ENCODE measurements around the gene HBB. TPM values are rescaled to one million over a fixed set of nuclear protein-coding genes. Genes with fewer than 3 reads are reported as not detected.

HBB gene
- total RNA-seq, 1 experiment from 2014 or later, result not detected

DNA sequence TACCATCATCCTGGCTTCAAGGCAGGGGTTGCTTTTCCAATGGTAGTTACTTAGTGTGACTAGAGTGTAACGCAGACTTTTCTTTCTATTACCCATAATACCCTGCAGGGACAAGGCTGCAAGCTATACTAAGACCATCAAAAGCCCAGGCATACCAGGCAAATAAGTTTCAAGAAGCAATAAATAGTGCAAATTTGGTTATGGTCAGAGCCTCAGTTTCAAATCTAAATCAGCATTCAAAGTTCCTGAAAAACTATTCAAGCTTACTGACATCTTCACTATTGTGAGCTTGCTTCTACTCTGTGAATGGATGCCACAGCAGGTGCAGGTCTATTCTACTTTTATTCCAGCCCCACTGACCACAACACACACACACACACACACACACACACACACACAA is 2.5 kb upstream of the HBB start:
- H3K27me3 Mint-ChIP-seq (ENCODE audit: low read depth), result no peaks in the 10 kb centered on the region
- Histone ChIP-seq H3K4ac (ENCODE audit: low read depth, low read length) (no peak overlapping the region), H3K9me3 (ENCODE audit: control insufficient read depth, low read depth, low read length) (no peaks in the 10 kb centered on the region), H3K18ac (ENCODE audit: insufficient read length, low read depth, low read length) (no peak overlapping the region), H2AK5ac (ENCODE audit: insufficient read length, low read length) (no peak overlapping the region), H3K23ac (ENCODE audit: insufficient read length, low read depth, low read length) (no peak overlapping the region), H3K56ac (ENCODE audit: insufficient read length, low read depth, low read length) (no peak overlapping the region), H2BK15ac (ENCODE audit: low read depth, low read length) (no peak overlapping the region), H2AFZ (ENCODE audit: low read length) (no peak overlapping the region), H2BK20ac (ENCODE audit: low read depth, low read length, poor library complexity, severe bottlenecking) (no peak overlapping the region), H3T11ph (ENCODE audit: low read length) (no peak overlapping the region), H2BK120ac (ENCODE audit: low read depth, low read length, poor library complexity, severe bottlenecking) (no peak overlapping the region), H4K20me1 (ENCODE audit: control insufficient read depth, insufficient read depth, insufficient read length) (no peaks in the 10 kb centered on the region), H3K23me2 (ENCODE audit: insufficient read length, low read depth, low read length, poor library complexity, severe bottlenecking) (no peaks in the 10 kb centered on the region), H3K4me1 (ENCODE audit: insufficient read depth, low read length) (no peaks in the 10 kb centered on the region), H3K27ac (ENCODE audit: insufficient read length, low read depth, low read length) (no peak overlapping the region), H2BK12ac (ENCODE audit: insufficient read length, low read depth, low read length) (no peak overlapping the region), H2BK5ac (ENCODE audit: insufficient read length, low read length) (no peak overlapping the region), H4K8ac (replicated peaks; ENCODE audit: insufficient read length, low read depth, low read length) (no peak overlapping the region), H3K9ac (ENCODE audit: extremely low read depth, insufficient read length, low read length) (no peak overlapping the region), H3K79me1 (ENCODE audit: insufficient read depth, low read depth, low read length, poor library complexity, severe bottlenecking) (no peaks in the 10 kb centered on the region), H3K79me2 (ENCODE audit: insufficient read depth, low read length) (no peaks in the 10 kb centered on the region), H3K14ac (ENCODE audit: insufficient read depth, low read length) (no peak overlapping the region), H4K91ac (ENCODE audit: insufficient read length, low read depth, low read length) (no peak overlapping the region), H3K4me2 (ENCODE audit: insufficient read depth, insufficient read length, low read length) (no peak overlapping the region), H4K5ac (ENCODE audit: insufficient read length, low read depth, low read length) (no peak overlapping the region), H3K27me3 (ENCODE audit: insufficient read depth, low read length) (no peaks in the 10 kb centered on the region)
- no peak overlapping the region for H3K27ac Mint-ChIP-seq
- no peaks in the 10 kb centered on the region for H3K36me3 Mint-ChIP-seq (ENCODE audit: insufficient read depth in 1 of 3, low read depth in 3 of 3)
- no peaks in the 10 kb centered on the region for H3K9me3 Mint-ChIP-seq
- TF ChIP-seq, protein P1, sequence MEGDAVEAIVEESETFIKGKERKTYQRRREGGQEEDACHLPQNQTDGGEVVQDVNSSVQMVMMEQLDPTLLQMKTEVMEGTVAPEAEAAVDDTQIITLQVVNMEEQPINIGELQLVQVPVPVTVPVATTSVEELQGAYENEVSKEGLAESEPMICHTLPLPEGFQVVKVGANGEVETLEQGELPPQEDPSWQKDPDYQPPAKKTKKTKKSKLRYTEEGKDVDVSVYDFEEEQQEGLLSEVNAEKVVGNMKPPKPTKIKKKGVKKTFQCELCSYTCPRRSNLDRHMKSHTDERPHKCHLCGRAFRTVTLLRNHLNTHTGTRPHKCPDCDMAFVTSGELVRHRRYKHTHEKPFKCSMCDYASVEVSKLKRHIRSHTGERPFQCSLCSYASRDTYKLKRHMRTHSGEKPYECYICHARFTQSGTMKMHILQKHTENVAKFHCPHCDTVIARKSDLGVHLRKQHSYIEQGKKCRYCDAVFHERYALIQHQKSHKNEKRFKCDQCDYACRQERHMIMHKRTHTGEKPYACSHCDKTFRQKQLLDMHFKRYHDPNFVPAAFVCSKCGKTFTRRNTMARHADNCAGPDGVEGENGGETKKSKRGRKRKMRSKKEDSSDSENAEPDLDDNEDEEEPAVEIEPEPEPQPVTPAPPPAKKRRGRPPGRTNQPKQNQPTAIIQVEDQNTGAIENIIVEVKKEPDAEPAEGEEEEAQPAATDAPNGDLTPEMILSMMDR (conservative IDR thresholded peaks at IDR 0.05), result no peak
- DNase-seq, result no peak
- no CpG with 5 or more reads among the region's 1 CpG for WGBS (ENCODE audit: extremely low coverage, insufficient read length, low lambda C conversion rate)
- H3K4me3 Mint-ChIP-seq, result no peak overlapping the region
- no peaks in the 10 kb centered on the region for H3K4me1 Mint-ChIP-seq

Measured in H9 (cell line).